ENCODE results near the gene LEFTY1. TPM values are rescaled to one million over a fixed set of nuclear protein-coding genes. Genes with fewer than 3 reads are reported as not detected.

Gene LEFTY1
- total and polyA plus RNA-seq, 2 of the 13 experiments (the other 11 are each of a cell fraction or from before 2014, with no cell fraction given) = 0.29 to 0.79 TPM

- TF ChIP-seq CREM (IDR thresholded peaks at IDR 0.05) (peak; percentile 46; the same call in 1 of the 2 replicates), CREM (CRISPR knock-in tag; IDR thresholded peaks at IDR 0.05) (no peak; the same call in 1 of the 2 replicates), ATF7-NPFF (CRISPR knock-in tag; IDR thresholded peaks at IDR 0.05; ENCODE audit: low read depth) (peak; percentile 70), YY1 (IDR thresholded peaks at IDR 0.05; ENCODE audit: insufficient read depth, insufficient replicate concordance, low read depth, low read length) (peak; percentile 84), ATF7 (IDR thresholded peaks at IDR 0.05) (no peak), ATF7 (CRISPR knock-in tag; IDR thresholded peaks at IDR 0.05) (peak; percentile 62; the same call in 1 of the 2 replicates), HCFC1 (IDR thresholded peaks at IDR 0.05; ENCODE audit: low read depth, low read length) (no peak; the same call in 1 of the 2 replicates), CAMTA2 (CRISPR knock-in tag; IDR thresholded peaks at IDR 0.05; ENCODE audit: borderline replicate concordance) (0 out of 2 replicates have a peak, but pooled peaks have one; percentile 41), THAP7 (CRISPR knock-in tag; IDR thresholded peaks at IDR 0.05) (peak; percentile 29; the same call in 1 of the 2 replicates), MTA3 (CRISPR knock-in tag; IDR thresholded peaks at IDR 0.05) (no peak), RBM39 (IDR thresholded peaks at IDR 0.05; ENCODE audit: low read depth, low read length, poor library complexity, severe bottlenecking) (no peak), GZF1 (CRISPR knock-in tag; IDR thresholded peaks at IDR 0.05) (no peak; the same call in none of the 2 replicates), RORA (CRISPR knock-in tag; IDR thresholded peaks at IDR 0.05) (no peak), WIZ (CRISPR knock-in tag; IDR thresholded peaks at IDR 0.05) (peak; percentile 50; the same call in 1 of the 2 replicates), E2F2 (CRISPR knock-in tag; IDR thresholded peaks at IDR 0.05; ENCODE audit: borderline replicate concordance) (0 out of 2 replicates have a peak, but pooled peaks have one; percentile 3), FOXC1 (CRISPR knock-in tag; IDR thresholded peaks at IDR 0.05; ENCODE audit: borderline replicate concordance) (peak; percentile 95), RNF2 (conservative IDR thresholded peaks at IDR 0.05; ENCODE audit: low read depth) (peak; percentile 83), XRCC5 (optimal IDR thresholded peaks at IDR 0.05; ENCODE audit: low read length) (peak; percentile 11), DNMT3B (CRISPR knock-in tag; conservative IDR thresholded peaks at IDR 0.05) (no peak; the same call in 1 of the 2 replicates), ZNF333 (CRISPR knock-in tag; IDR thresholded peaks at IDR 0.05; ENCODE audit: borderline replicate concordance) (peak; percentile 96; the same call in 1 of the 2 replicates), ZFX (CRISPR knock-in tag; IDR thresholded peaks at IDR 0.05; ENCODE audit: low read depth) (peak; percentile 95), ATF3 (CRISPR knock-in tag; IDR thresholded peaks at IDR 0.05) (peak; percentile 54; the same call in 1 of the 2 replicates), SOX13 (IDR thresholded peaks at IDR 0.05) (no peak), SOX13 (CRISPR knock-in tag; conservative IDR thresholded peaks at IDR 0.05 in 1 of 2, IDR thresholded peaks at IDR 0.05 in 1 of 2) (0 out of 4 replicates have a peak, but pooled peaks of 1 of the 2 experiments have one; percentile 13), KDM4B (CRISPR knock-in tag; IDR thresholded peaks at IDR 0.05) (peak; percentile 79; the same call in 1 of the 2 replicates)
Observed at GRCh38 chr1:225923692-225924555, 35.0 kb upstream of the LEFTY1 start, which contains the start of gene PYCR2 (continued).
